Measurements from ENCODE around the gene NUDT8. TPM values are rescaled to one million over a fixed set of nuclear protein-coding genes. Genes with fewer than 3 reads are reported as not detected.
A peak's percentile ranks its signal among the peaks of the same experiment; 100 is the strongest.
"Not testable (repeated sequence)": the region's sequence is repeated elsewhere in the genome, so short reads cannot be mapped to it uniquely, and the experiment has no call there.

The NUDT8 gene
- total RNA-seq, 1 experiment from 2014 or later, result 3.5 TPM

DNA sequence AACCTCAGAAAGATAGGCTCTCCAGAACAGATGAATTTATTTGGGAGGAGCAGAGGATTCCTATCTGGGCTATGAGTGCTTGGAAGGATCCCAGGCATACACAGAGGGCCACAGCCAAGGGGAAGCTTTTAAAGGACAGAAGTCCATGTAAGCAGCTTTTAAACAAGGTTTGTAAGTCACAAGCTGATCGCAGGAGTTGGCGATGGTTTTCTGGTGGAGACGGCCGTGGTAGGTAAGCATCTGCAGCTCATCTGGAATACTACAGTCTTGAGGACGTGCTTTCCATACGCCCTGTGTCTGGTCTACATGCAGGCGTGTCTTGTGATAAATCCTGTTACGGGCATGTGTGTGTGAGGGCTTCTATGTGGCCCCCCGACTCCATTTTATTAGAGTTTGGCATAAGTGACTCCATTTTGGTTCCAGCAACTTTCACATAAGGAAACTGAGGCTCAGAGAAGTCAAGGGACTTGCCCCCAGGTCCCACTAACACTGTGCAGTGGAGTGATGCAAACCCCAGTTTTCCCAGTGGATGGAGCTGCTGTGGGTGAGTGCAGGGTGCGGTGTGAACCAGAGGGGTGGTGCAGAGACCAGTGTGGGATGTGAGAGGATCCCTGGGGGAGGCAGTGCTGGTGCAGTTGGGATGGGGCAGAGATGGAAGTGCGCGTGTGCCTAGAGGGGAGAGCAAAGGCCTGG is 32.6 kb upstream of the NUDT8 start:
- DNase-seq (ENCODE audit: extremely low read depth, low read depth), result no peak

- DNase-seq (ENCODE audit: extremely low read depth, low read depth), result not testable (repeated sequence)
Observed at GRCh38 chr11:67660752-67661151, 31.0 kb upstream of the NUDT8 start.

- not testable (repeated sequence) for DNase-seq (ENCODE audit: extremely low read depth, low read depth)
Observed at GRCh38 chr11:67659651-67660165, 30.0 kb upstream of the NUDT8 start.

GRCh38 chr11:67657300-67657699 is 27.6 kb upstream of the NUDT8 start:
- DNase-seq (ENCODE audit: extremely low read depth, low read depth), result no peak

GRCh38 chr11:67656278-67656922 is 26.7 kb upstream of the NUDT8 start:
- no peak for DNase-seq (ENCODE audit: extremely low read depth, low read depth)

GRCh38 chr11:67654225-67654624 is 24.5 kb upstream of the NUDT8 start:
- no peak for DNase-seq (ENCODE audit: extremely low read depth, low read depth)

DNA sequence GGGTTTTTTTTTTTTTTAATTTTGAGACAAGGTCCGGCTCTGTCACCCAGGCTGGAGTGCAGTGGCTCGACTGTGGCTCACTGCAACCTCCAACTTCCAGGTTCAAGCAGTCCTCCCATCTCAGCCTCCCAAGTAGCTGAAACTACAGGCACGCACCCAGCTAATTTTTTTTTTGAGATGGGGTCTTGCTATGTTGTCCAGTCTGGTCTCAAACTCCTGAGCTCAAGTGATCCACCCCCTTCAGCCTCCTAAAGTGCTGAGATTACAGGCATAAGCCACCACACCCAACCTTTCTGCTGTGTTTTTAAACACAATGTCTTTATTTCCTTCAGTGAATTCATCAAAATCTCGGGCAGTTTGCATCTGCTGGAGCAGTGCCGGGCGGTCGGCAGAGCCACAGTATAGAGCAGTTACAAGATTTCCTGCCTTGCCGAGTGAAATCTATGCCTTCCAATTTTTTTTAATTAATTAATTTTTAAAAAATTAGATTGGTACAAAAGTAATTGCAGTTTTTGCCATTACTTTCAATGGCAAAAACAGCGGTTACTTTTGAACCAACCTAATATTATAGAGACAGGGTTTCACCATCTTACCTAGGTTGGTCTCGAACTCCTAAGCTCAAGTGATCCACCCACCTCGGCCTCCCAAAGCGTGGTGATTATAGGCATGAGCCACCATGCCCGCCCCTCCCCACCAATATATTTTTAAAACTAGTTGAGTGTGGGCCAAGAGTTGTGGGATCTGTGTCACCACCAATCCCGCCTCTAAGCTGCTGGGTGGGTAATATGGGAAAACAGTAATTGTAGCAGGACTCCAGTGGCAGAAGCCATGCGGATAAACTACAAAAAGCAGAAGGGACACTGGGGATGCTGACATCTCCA is 23.5 kb upstream of the NUDT8 start:
- no peak for DNase-seq (ENCODE audit: extremely low read depth, low read depth)

DNA sequence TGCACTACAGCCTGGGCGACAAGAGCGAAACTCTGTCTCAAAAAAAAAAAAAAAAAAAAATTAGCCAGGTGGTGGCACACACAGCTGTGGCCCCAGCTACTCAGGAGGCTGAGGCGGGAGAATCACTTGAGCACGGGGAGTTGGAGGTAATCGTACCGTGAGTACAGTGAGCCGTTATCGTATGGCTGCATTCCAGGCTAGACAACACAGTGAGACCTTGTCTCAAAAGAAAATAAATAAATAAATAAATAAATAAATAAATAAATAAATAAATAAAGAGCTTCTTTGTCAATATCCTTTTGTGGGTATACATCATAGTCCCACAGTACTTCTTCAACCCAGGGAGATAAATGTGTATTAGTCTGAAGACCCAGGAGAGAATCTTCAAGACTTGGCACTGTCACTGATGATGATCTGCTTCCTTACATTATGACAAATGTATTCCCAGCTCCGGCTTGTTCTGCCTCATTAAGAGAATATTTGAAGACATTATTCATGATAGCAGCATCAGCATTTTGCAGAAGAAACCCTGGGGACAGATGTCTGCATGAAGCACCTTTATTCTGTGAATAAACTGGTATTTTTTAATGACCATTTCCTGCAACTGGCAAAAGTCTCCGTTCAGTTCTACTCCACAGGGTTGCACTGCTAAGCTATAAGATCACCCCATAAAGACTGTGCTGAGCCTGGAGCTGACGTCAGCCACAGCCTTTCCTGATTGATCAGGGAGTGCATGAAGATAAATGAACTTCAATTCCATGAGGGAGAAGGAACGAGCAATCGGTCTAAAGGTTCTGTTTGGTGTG is 22.4 kb upstream of the NUDT8 start:
- DNase-seq (ENCODE audit: extremely low read depth, low read depth), result no peak

GRCh38 chr11:67649634-67650510 is 20.1 kb upstream of the NUDT8 start:
- no peak for DNase-seq (ENCODE audit: extremely low read depth, low read depth)

GRCh38 chr11:67648796-67649613 is 19.3 kb upstream of the NUDT8 start:
- DNase-seq (ENCODE audit: extremely low read depth, low read depth), result no peak

DNA sequence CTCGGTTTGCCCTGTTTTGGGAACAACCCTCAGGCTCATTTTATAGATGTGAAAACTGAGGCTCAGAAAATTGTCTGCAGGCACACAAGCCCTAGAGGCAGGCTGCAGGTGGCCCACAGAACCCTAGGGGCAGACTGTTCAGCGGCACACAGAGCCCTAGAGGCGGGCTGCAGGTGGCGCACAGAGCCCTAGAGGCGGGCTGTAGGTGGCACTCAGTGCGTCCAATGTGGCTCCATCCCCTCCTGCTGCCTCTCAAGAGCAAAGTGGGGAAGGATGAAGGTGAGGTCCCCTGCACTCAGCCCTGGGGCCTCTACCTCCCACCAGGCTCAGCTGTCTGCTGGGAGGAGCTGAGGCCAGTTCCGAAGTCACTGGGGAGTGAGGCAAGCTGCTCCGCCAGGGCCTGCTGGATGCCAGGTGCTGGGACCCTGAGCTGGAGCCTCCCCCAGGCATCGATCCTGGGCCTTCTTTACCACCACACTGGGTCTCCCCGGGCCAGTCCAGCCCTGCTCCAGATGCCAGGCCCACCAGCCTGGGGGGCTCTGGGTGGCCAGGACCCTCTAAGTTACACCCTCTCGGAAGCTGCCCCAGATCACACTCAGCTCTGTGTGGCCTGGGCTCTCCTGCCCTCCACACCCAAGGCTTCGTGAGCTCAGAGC is 18.5 kb upstream of the NUDT8 start:
- DNase-seq (ENCODE audit: extremely low read depth, low read depth), result peak; percentile 18

DNA sequence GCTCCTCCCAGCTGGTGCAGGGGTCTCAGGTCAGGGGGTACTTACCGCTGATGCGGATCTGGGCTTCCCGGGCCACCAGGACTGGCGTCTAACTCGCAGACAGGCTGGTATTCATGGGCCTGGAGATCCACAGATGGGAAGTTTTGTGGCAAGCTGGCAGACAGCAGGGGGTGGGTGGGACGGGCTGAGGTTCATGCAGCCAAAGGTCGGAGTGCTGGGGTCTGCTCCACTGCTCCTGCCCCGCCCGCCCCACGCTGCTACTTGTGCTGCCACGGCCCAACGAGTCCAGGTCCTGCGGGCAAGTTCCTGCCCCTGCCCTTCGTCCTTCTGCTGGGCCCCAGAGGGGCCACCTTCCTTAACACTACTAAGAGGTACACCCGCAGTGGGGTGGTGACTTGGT is 17.7 kb upstream of the NUDT8 start:
- DNase-seq (ENCODE audit: extremely low read depth, low read depth), result no peak

- no peak for DNase-seq (ENCODE audit: extremely low read depth, low read depth)
Observed at GRCh38 chr11:67646535-67647336, 17.0 kb upstream of the NUDT8 start.

GRCh38 chr11:67645521-67646461 is 16.1 kb upstream of the NUDT8 start:
- no peak for DNase-seq (ENCODE audit: extremely low read depth, low read depth)

DNA sequence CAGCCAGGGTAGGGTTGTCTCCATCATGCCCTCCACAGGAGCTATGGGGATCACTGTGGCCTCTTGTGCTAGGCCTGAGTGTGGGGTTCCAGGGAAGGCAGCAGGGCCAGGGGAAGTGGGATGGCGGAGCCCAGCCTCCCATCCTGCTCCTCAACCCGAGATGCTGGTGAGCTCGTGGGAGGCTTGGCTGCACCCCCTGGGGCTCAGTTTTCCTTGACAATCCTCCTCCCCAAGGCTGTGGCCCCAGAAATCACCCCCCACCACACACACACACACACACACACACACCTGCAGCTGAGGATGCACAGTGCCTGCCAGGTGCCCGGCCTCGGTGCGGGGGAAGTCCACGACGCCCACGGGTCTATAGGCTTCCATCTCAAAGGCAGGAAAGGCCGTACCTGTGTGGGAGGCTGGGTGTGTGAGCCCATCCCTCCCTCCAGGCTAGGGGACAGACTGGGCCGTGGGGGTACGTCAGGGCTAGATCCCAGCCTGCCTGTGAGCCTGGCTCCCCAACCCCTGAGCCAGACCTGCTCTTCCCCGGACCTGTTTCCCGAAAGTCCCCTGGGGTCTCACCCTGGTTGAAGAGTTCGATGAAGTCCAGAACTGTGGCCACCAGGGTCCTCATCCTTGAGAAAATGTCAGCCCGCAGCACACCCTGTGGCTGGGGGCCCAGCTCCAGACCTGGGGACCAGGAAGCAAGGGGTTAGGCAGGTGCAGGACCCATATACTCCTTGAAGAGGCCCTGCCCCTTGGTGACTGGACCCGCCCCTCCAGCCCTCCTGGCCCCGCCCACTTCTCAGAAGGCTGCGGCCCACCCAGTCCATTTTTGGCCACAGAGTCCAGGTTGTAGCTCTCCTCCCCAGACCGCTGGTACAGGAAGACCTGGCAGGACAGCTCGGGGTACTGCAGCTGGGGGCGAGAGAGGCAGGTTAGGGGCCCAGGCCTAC is 15.0 kb upstream of the NUDT8 start:
- DNase-seq (ENCODE audit: extremely low read depth, low read depth), result no peak

All from NCI-H460 (cell line).